ENCODE data around the gene SLX4. TPM values are rescaled to one million over a fixed set of nuclear protein-coding genes. Genes with fewer than 3 reads are reported as not detected.

SLX4 gene
- total and polyA plus RNA-seq, 2 donors (not counting 1 experiment from before 2014, with no cell fraction given), result 5.4 to 13.3 TPM

DNA sequence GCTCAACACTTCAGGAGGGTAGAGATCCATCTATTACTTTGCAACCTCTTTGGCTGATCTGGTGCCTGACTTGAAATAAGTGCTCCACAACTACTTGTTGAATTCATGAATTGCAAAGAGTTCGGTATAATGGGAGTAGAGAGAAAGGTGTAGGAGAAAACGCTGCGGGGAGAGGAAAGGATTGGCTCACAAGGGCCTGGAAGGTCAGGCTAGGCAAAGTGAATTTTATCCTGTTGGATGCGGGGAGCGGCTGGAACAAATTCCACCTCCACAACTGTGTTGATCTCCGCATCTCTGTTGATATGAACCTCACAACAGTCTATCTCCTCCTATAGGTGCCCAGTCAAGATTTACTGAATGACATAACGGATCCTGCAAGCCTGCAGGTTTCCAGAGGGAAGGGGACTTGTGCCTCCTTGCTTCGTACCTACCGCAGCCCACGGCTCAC lies 684 bp downstream of the SLX4 start:
- intact Hi-C loops (cut with micrococcal nuclease), result loop anchor here (1.0 to 5.0 kb wide), 4 partner anchors 16 to 153 kb away; partner anchors contain the start of gene NLRC3
- DNase-seq (no peak), ATAC-seq (ENCODE audit: low read depth) (no peak)
- peak overlapping the region; percentile 99 for H2AFZ ChIP-seq (ENCODE audit: insufficient read depth, low read depth, low read length, poor library complexity, severe bottlenecking)
- peaks cover 30 to 38% of the 10 kb centered on the region in 2 donors for H3K4me1 ChIP-seq (ENCODE audit: control insufficient read depth in 2 of 2, insufficient read depth in 2 of 2, low read length in 2 of 2)
- Mint-ChIP-seq H3K27ac (peak overlapping the region; percentile 85), H3K4me3 (peak overlapping the region; percentile 99), H3K4me1 (peaks cover 65% of the 10 kb centered on the region), H3K9me3 (ENCODE audit: insufficient read depth) (no peaks in the 10 kb centered on the region), H3K27me3 (no peaks in the 10 kb centered on the region)
- TF ChIP-seq, protein P1, sequence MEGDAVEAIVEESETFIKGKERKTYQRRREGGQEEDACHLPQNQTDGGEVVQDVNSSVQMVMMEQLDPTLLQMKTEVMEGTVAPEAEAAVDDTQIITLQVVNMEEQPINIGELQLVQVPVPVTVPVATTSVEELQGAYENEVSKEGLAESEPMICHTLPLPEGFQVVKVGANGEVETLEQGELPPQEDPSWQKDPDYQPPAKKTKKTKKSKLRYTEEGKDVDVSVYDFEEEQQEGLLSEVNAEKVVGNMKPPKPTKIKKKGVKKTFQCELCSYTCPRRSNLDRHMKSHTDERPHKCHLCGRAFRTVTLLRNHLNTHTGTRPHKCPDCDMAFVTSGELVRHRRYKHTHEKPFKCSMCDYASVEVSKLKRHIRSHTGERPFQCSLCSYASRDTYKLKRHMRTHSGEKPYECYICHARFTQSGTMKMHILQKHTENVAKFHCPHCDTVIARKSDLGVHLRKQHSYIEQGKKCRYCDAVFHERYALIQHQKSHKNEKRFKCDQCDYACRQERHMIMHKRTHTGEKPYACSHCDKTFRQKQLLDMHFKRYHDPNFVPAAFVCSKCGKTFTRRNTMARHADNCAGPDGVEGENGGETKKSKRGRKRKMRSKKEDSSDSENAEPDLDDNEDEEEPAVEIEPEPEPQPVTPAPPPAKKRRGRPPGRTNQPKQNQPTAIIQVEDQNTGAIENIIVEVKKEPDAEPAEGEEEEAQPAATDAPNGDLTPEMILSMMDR (IDR thresholded peaks at IDR 0.05), result no peak
- TF ChIP-seq EZH2 (IDR thresholded peaks at IDR 0.05; ENCODE audit: borderline replicate concordance, insufficient read depth, low read depth, low read length, poor library complexity, severe bottlenecking), result no peak
- peak overlapping the region; percentile 50 to 89 (median 84) for H3K4me3 ChIP-seq (ENCODE audit: control extremely low read depth in 1 of 5, extremely low read depth in 1 of 5, insufficient read depth in 1 of 5, low read depth in 2 of 5, low read length in 4 of 5)
- H3K27ac ChIP-seq (ENCODE audit: low read length in 2 of 2), result peak overlapping the region in 1 of 2 donors; percentile 88
- peak overlapping the region; percentile 88 for H3K4me2 ChIP-seq (replicated peaks; ENCODE audit: low read depth, low read length, poor library complexity, severe bottlenecking)
- H3K36me3 ChIP-seq (replicated peaks in 1 of 2; ENCODE audit: control extremely low read depth in 1 of 2, control insufficient read depth in 1 of 2, extremely low read depth in 1 of 2, insufficient read depth in 2 of 2, low read length in 1 of 2), result peaks cover 0 to 3% of the 10 kb centered on the region in 2 experiments
- H3K27me3 ChIP-seq (replicated peaks in 1 of 4; ENCODE audit: control extremely low read depth in 1 of 4, control insufficient read depth in 3 of 4, insufficient read depth in 4 of 4, low read length in 3 of 4), result no peaks in the 10 kb centered on the region
- ChIA-PET POLR2A (no interaction called here), CTCF (no interaction called here)
- no peaks in the 10 kb centered on the region for H3K9me3 ChIP-seq (ENCODE audit: control extremely low read depth in 1 of 3, control insufficient read depth in 2 of 3, insufficient read depth in 1 of 3, low read length in 2 of 3)
- H4K20me1 ChIP-seq (ENCODE audit: control insufficient read depth, insufficient read depth, low read length, poor library complexity, severe bottlenecking), result peaks cover 20% of the 10 kb centered on the region
- peaks cover 64% of the 10 kb centered on the region for H3K79me2 ChIP-seq (ENCODE audit: control insufficient read depth, insufficient read depth, low read length)
- H3K9ac ChIP-seq (ENCODE audit: low read length), result peak overlapping the region; percentile 92
- 5% methylated on average over 9 of the region's 10 CpGs for WGBS (ENCODE audit: insufficient coverage)

- Histone ChIP-seq H3K4me2 (replicated peaks; ENCODE audit: low read depth, low read length, poor library complexity, severe bottlenecking) (peak overlapping the region; percentile 88), H3K4me3 (ENCODE audit: control extremely low read depth in 1 of 5, extremely low read depth in 1 of 5, insufficient read depth in 1 of 5, low read depth in 2 of 5, low read length in 4 of 5) (peak overlapping the region in 4 of 5 experiments; percentile 50 to 89 (median 82)), H3K27me3 (replicated peaks in 1 of 4; ENCODE audit: control extremely low read depth in 1 of 4, control insufficient read depth in 3 of 4, insufficient read depth in 4 of 4, low read length in 3 of 4) (no peaks in the 10 kb centered on the region), H3K9ac (ENCODE audit: low read length) (peak overlapping the region; percentile 92), H3K27ac (ENCODE audit: low read length in 2 of 2) (no peak overlapping the region), H2AFZ (ENCODE audit: insufficient read depth, low read depth, low read length, poor library complexity, severe bottlenecking) (peak overlapping the region; percentile 99), H3K4me1 (ENCODE audit: control insufficient read depth in 2 of 2, insufficient read depth in 2 of 2, low read length in 2 of 2) (peaks cover 30 to 38% of the 10 kb centered on the region in 2 donors), H4K20me1 (ENCODE audit: control insufficient read depth, insufficient read depth, low read length, poor library complexity, severe bottlenecking) (peaks cover 13% of the 10 kb centered on the region), H3K36me3 (replicated peaks in 1 of 2; ENCODE audit: control extremely low read depth in 1 of 2, control insufficient read depth in 1 of 2, extremely low read depth in 1 of 2, insufficient read depth in 2 of 2, low read length in 1 of 2) (peaks cover 0 to under 1% of the 10 kb centered on the region in 2 experiments), H3K79me2 (ENCODE audit: control insufficient read depth, insufficient read depth, low read length) (peaks cover 57% of the 10 kb centered on the region), H3K9me3 (ENCODE audit: control extremely low read depth in 1 of 3, control insufficient read depth in 2 of 3, insufficient read depth in 1 of 3, low read length in 2 of 3) (no peaks in the 10 kb centered on the region)
- ATAC-seq (ENCODE audit: low read depth), result no peak
- Mint-ChIP-seq H3K4me1 (peaks cover 59% of the 10 kb centered on the region), H3K27ac (peak overlapping the region; percentile 85), H3K27me3 (no peaks in the 10 kb centered on the region), H3K9me3 (ENCODE audit: insufficient read depth) (no peaks in the 10 kb centered on the region), H3K4me3 (peak overlapping the region; percentile 99)
- CTCF ChIA-PET, result no interaction called here
- intact Hi-C loops (cut with micrococcal nuclease), result loop anchor here (2.0 to 5.0 kb wide), 2 partner anchors 17 to 153 kb away; no protein-coding TSS in a partner anchor
- DNase-seq, result peak; percentile 41
- POLR2A ChIA-PET, result no interaction called here
- TF ChIP-seq, protein P1 (IDR thresholded peaks at IDR 0.05), result no peak
- no peak for TF ChIP-seq EZH2 (IDR thresholded peaks at IDR 0.05; ENCODE audit: borderline replicate concordance, insufficient read depth, low read depth, low read length, poor library complexity, severe bottlenecking)
- 64% methylated on average over 11 of the region's 14 CpGs for WGBS (ENCODE audit: insufficient coverage)
Measured at GRCh38 chr16:3609895-3610697, 1.3 kb downstream of the SLX4 start.
